Neuron (in vitro differentiated cells): ENCODE data around the gene RARB.

Source experiments
- H2AFZ ChIP-seq: one replicate; pipeline ENCODE4 v1.6.1; 2013; ENCODE audit warnings: low read depth, mild to moderate bottlenecking, inconsistent platforms, low read length, moderate library complexity
- H3K27me3 ChIP-seq: one replicate; pipeline ENCODE4 v1.6.1; 2013; ENCODE audit warnings: low read length; ENCODE audit not compliant: insufficient read depth
- H3K36me3 ChIP-seq: one replicate; pipeline ENCODE4 v1.6.1; 2013; ENCODE audit warnings: low read length; ENCODE audit not compliant: insufficient read depth
- H3K4me1 ChIP-seq: one replicate; pipeline ENCODE4 v1.6.1; 2013; ENCODE audit warnings: low read length; ENCODE audit not compliant: insufficient read depth
- H3K4me3 ChIP-seq: 2 replicates; pipeline ENCODE4 v1.5.1; 2013; ENCODE audit warnings: mild to moderate bottlenecking, low read length, moderate library complexity
- H3K9me3 ChIP-seq: one replicate; pipeline ENCODE4 v1.6.1; 2013; ENCODE audit warnings: low read length

The RARB gene

GRCh38 chr3:25444273-25444672 is 16.2 kb downstream of the RARB start:
- Histone ChIP-seq H2AFZ (no peak overlapping the region), H3K36me3 (no peaks in the 10 kb centered on the region), H3K4me3 (no peak overlapping the region), H3K9me3 (no peaks in the 10 kb centered on the region), H3K4me1 (peaks cover 8% of the 10 kb centered on the region), H3K27me3 (no peaks in the 10 kb centered on the region)

GRCh38 chr3:25445731-25446130 is 17.7 kb downstream of the RARB start:
- no peak overlapping the region for H3K4me3 ChIP-seq
- no peaks in the 10 kb centered on the region for H3K36me3 ChIP-seq
- H3K27me3 ChIP-seq: no peaks in the 10 kb centered on the region
- H2AFZ ChIP-seq: no peak overlapping the region
- peaks cover 8% of the 10 kb centered on the region for H3K4me1 ChIP-seq
- no peaks in the 10 kb centered on the region for H3K9me3 ChIP-seq

DNA sequence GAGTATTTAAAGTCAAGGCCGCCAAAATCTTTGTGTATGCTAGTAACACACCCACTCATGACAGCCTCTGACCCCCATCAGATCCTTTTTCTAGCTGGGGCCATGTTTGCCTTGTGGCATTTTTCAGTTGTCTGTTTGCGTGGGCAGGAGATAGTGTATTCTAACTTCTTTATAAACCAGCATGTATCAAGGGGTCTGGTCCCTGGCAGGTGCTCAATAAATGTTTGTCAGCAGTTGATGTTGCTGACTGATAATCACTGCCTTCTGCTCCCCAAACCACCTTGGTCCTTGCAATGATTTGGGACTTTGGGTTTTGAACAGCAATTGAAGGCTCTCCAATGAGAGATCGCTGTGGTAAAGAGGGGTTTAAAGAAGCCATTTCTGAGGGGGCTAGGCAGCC is 19.2 kb downstream of the RARB start:
- Histone ChIP-seq H3K36me3 (no peaks in the 10 kb centered on the region), H3K9me3 (no peaks in the 10 kb centered on the region), H2AFZ (no peak overlapping the region), H3K27me3 (no peaks in the 10 kb centered on the region), H3K4me3 (no peak overlapping the region), H3K4me1 (peaks cover 8% of the 10 kb centered on the region)

- H3K4me1 ChIP-seq: peaks cover 8% of the 10 kb centered on the region
- no peaks in the 10 kb centered on the region for H3K36me3 ChIP-seq
- no peaks in the 10 kb centered on the region for H3K27me3 ChIP-seq
- H3K9me3 ChIP-seq: no peaks in the 10 kb centered on the region
- H3K4me3 ChIP-seq: no peak overlapping the region
- H2AFZ ChIP-seq: no peak overlapping the region
These were observed 19.9 kb downstream of the RARB start for GRCh38 chr3:25447925-25448324.

- Histone ChIP-seq H3K4me3 (no peak overlapping the region), H3K27me3 (no peaks in the 10 kb centered on the region), H3K9me3 (no peaks in the 10 kb centered on the region), H3K36me3 (no peaks in the 10 kb centered on the region), H3K4me1 (peaks cover 11% of the 10 kb centered on the region), H2AFZ (peak overlapping the region; percentile 41)
These were observed 21.0 kb downstream of the RARB start for GRCh38 chr3:25448750-25449692.

- Histone ChIP-seq H2AFZ (no peak overlapping the region), H3K27me3 (no peaks in the 10 kb centered on the region), H3K4me3 (no peak overlapping the region), H3K9me3 (no peaks in the 10 kb centered on the region), H3K4me1 (peaks cover 19% of the 10 kb centered on the region), H3K36me3 (no peaks in the 10 kb centered on the region)
These were observed 21.8 kb downstream of the RARB start for GRCh38 chr3:25449857-25450256.

DNA sequence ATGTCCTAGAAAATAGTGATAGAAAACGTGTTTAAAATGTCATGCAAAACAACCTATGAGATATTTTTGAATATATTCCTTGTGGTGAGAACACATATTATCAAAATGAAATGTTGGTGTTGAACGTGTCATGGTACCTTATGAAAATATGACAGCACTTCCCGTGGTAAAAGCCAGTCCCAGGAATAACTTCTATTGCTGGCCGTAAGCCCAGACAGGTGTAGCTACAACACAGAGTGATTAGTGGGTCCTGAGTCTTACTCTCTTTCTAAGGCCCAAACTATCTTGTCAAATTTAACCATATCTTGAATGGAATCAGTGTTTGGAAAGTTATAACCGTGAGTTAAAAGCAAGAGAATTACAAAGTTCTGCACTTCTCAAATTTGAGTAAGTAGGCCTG is 24.1 kb downstream of the RARB start:
- H3K4me1 ChIP-seq: peaks cover 36% of the 10 kb centered on the region
- H3K36me3 ChIP-seq: no peaks in the 10 kb centered on the region
- H3K4me3 ChIP-seq: no peak overlapping the region
- no peaks in the 10 kb centered on the region for H3K9me3 ChIP-seq
- no peaks in the 10 kb centered on the region for H3K27me3 ChIP-seq
- H2AFZ ChIP-seq: no peak overlapping the region

GRCh38 chr3:25452740-25453139 is 24.7 kb downstream of the RARB start:
- Histone ChIP-seq H3K4me1 (peaks cover 42% of the 10 kb centered on the region), H2AFZ (no peak overlapping the region), H3K27me3 (no peaks in the 10 kb centered on the region), H3K36me3 (no peaks in the 10 kb centered on the region), H3K4me3 (no peak overlapping the region), H3K9me3 (no peaks in the 10 kb centered on the region)

GRCh38 chr3:25453619-25454004 is 25.5 kb downstream of the RARB start:
- no peaks in the 10 kb centered on the region for H3K36me3 ChIP-seq
- H3K4me1 ChIP-seq: peaks cover 41% of the 10 kb centered on the region
- H3K4me3 ChIP-seq: no peak overlapping the region
- H3K9me3 ChIP-seq: no peaks in the 10 kb centered on the region
- no peaks in the 10 kb centered on the region for H3K27me3 ChIP-seq
- H2AFZ ChIP-seq: no peak overlapping the region

GRCh38 chr3:25454005-25454927 is 26.2 kb downstream of the RARB start:
- Histone ChIP-seq H3K27me3 (no peaks in the 10 kb centered on the region), H3K4me3 (no peak overlapping the region), H2AFZ (no peak overlapping the region), H3K36me3 (no peaks in the 10 kb centered on the region), H3K9me3 (no peaks in the 10 kb centered on the region), H3K4me1 (peaks cover 35% of the 10 kb centered on the region)

DNA sequence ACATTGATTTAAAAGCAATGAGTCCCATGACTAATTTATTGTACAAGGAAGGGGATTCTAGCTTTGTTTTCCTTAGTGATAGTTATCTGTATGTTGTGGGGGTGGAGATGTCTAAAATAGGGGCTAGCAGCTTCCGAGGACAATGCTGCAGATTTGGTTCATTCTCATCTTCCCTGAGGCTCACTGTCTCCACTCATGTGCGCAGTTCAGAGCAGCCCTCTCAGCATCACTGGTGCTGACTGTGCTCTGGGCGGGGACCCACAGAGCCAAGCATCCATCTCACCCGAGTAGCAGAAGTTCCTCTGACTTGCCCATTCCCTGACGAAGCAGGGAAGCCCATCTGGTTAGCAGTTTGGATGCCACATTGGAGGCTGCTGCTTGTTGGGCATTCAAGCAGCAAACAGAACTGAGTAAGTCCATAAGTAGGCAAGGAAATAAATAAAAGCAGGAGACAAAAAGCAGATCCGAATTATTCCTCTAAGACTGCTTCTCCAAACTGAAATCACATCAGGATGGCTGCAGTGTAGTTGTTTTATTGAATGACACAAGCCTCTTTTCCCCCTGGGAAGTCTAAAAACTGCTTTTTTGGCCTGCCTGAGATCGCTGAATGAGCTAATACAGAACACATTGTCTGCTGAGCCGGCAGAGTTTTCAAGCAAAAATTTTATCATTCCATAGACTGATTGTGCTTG is 27.5 kb downstream of the RARB start:
- Histone ChIP-seq H3K27me3 (no peaks in the 10 kb centered on the region), H3K4me3 (no peak overlapping the region), H3K36me3 (no peaks in the 10 kb centered on the region), H3K4me1 (peaks cover 35% of the 10 kb centered on the region), H2AFZ (peak overlapping the region; percentile 4), H3K9me3 (no peaks in the 10 kb centered on the region)

DNA sequence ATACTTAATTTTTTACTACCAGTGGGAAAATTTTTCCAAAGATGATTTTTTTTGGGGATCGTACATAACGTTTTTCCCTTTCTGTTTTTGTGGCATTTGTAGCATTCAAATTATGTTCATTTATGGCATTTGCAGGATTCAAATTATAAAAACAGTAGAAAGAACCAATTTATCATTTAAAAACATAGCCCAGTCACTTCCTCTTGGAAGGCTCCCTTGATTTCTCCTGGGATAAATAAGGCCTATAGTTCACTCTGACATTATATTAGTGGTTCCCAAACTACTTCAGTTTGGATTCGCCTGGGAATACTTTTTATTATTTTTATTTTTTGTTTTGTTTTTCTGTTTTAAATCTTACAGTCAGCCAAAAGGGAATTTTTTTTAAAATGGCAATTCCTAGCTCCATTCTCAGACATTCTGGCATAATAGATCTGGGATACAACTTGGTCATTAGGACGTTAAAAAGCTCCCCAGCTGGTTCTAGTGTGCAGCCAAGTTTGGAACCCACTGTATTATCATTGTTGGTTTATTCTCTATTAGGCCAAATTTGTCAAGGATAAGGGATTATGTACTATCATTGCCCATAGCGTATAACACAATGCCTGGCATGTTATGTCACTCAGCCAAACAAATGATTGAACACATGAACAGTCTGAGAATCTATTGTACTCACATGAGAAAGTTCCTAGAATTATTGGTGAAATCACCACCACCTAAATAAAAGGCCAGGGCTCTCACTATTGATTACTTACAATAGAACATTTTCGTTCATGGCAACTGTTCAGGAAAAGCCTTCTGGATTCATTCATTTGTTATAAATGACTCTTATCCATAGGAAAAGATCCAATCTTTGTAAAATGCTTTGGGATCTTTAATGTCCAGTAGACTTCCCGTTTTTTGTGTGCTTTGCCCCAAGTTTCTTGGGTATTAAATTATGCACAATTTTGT is 28.9 kb downstream of the RARB start:
- Histone ChIP-seq H3K4me1 (peaks cover 35% of the 10 kb centered on the region), H2AFZ (no peak overlapping the region), H3K36me3 (no peaks in the 10 kb centered on the region), H3K4me3 (no peak overlapping the region), H3K27me3 (no peaks in the 10 kb centered on the region), H3K9me3 (no peaks in the 10 kb centered on the region)
